ENCODE data around the gene PLPP4.
"Not testable (repeated sequence)": the region's sequence is repeated elsewhere in the genome, so short reads cannot be mapped to it uniquely, and the experiment has no call there.

Gene PLPP4

DNA sequence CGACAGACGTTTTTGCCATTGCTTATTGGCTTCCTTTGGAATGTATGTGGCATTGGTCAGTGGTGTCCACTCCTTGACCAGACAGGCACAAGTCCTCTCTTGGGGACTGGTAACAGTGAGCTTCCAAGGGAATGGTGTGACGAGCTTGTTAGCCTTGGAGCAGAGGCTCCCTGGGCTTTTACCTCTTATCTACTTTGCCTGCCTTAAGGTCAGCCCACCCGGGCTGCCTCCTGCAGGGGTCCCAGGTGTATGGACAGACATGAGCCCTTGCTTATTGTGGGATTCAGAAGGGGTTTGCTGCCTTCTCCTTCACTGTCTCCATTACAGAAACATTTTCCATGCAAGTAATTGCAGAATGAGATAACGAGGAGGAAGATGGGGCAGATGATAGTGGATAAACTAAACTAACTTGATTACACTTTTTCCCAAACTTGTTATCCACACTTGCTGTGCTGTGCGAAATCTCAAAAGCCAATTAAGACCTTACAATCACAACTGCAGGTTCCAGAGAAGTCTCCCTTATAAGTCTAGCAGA is 29.7 kb downstream of the PLPP4 start:
- DNase-seq (ENCODE audit: low read depth in 3 of 3) = no peak

DNA sequence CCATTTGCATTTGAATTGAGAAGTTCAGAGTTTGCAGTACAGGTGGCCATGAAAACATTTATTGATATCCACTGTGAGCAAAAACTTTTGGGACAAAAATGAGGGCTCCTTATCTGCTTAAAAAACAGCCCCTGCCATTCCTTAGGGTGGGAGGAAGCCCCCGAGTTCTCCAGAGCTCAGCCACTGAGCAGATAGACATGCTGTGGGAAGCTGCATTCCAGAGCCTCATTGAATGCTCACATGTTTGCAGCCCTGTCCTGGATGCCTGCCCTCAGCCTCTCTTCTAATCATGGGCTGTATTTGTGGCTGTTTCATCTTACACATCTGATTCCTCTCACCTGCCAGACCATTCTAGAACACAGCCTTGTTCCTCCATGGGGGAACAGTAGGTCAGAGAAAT is 33.3 kb downstream of the PLPP4 start:
- no peak for DNase-seq (ENCODE audit: low read depth in 3 of 3)

- DNase-seq (ENCODE audit: low read depth in 3 of 3) = no peak
Measured at GRCh38 chr10:120492346-120492745, 35.3 kb downstream of the PLPP4 start.

DNA sequence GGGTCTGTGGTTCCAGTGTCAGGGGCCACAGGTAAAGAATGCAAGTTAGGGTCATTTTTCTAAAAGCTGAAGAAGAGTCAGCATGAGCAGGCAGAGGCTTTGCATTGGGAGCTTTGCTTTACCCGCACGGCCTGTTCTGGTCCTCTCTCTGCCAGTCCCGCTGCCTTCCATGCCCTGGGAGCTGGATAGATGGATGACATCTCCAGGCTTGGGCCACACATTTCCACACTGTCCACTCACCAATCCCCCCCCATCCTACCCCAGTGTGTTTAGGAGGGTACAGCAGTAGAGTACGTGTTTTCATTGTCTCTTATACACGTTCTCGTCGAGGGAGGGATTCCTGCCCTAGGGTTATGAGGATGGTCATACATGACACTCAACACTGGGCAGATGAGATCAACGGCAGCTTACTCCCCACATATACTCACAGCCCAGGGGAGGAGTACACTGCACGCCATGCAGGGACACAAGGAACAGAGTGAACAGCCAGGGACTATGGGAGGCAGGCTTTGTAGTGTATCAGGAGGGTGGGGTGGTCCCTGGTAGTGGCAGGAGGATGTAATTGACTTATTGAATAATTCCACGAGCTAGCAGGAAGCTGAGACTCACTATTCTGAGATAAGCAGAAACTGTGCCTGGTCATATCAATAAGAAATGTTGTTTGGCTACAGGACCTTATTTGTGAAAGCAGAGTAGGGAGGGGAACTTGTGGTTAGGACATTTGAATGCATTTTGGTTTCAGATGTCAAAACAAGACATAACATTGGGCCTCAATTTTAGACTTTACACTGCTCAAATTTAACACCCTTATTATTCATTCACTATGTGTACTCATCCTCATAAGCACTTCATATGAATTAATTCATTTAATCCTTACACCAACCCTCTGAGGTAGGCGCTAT is 36.6 kb downstream of the PLPP4 start:
- DNase-seq (ENCODE audit: low read depth in 3 of 3) = no peak

DNA sequence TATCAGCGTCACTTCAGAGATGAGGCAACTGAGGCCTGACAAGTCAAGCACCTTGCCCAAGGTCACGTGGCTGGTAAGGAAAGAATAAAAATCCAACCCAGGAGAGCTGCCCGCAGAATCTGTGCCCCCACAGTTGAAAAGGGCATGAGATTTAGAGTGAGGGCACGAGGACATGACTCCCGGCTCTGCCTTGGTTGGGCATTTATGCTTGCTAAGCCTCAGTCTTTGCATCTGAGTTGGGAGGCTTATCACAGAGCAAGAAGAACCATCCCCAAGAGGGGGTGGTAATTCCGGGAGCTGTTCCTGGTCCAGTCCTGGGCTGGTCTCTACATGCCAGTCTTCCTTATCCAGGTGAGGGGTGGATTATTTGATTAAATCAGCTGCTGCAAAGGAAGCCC is 37.3 kb downstream of the PLPP4 start:
- no peak for DNase-seq (ENCODE audit: low read depth in 3 of 3)

DNA sequence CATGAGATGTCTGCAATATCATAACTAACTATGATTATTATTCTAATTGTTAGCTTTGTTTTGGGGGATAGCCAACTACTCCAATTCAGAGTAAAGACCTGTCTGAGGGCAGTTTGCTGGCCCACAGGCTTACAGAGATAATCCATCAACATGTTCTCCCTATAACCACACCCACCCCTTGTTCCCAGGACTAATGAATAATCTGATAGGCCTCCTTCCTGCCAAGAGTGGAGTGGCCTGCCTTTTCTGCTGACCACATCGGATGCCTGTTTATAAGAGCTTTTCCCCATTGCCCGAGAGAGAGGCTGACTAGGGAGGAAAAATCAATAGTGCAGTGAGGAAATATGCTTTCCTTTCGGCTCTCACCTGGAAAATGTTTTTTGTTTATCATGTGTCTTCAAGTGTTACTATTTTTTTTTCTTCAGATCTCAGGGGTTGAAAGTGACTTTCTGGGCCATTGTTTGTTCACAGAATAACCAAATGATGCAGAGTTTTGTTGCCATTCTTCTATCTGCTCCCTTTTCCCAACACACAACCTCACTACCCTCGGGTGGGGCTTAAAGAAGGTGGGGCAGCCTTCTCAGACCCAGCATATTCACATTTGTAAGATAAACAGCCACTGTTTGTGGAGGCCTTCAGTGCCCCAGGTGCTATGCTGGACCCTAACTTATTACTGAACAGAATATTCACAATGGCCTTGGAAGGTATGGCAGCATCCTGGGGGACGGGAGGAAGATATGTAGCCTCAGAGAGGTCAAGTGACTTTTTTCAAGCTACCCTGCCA is 38.4 kb downstream of the PLPP4 start:
- no peak for DNase-seq (ENCODE audit: low read depth in 3 of 3)

- no peak for DNase-seq (ENCODE audit: low read depth in 3 of 3)
Measured at GRCh38 chr10:120499883-120500282, 42.9 kb downstream of the PLPP4 start.

DNA sequence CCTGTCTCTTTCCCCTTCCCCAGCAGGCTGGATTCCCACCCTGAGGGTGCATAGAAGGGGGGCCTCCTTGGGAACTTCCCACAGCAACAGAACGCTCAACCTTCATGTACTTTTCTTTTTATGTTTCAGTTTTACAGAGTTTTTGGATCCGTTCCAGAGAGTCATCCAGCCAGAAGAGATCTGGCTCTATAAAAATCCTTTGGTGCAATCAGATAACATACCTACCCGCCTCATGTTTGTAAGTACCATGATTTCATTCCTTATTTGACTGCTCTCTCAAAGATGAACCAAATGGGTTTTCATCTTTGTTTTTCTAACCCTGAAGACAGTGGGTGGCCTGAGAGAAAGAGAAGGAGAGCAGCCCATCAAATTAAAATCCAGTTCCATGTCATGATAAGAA is 46.7 kb downstream of the PLPP4 start:
- no peak for DNase-seq (ENCODE audit: low read depth in 3 of 3)

GRCh38 chr10:120504227-120504626 is 47.2 kb downstream of the PLPP4 start:
- DNase-seq (ENCODE audit: low read depth in 3 of 3) = not testable (repeated sequence)

DNA sequence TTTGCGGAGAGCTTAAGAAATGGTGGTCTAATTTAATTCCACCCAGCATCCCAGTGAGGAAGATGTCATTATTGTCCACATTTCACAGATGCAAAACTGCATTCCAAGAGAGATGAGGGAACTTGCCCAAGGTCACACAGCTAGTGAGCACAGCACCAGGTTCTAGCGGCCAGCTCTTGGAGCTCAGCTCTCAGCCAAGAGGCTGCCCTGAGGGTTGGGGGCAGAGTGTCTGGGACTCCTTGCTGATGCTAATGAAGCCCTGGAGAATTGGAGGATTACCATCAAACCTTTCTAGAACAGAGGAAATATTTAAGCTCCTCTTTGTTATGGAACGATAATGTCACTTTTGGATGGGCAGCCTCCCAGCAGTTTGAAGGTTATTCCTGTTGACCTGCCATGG is 48.0 kb downstream of the PLPP4 start:
- DNase-seq (ENCODE audit: low read depth in 3 of 3) = no peak

GRCh38 chr10:120505866-120506265 is 48.8 kb downstream of the PLPP4 start:
- no peak for DNase-seq (ENCODE audit: low read depth in 3 of 3)

GRCh38 chr10:120506674-120507073 is 49.6 kb downstream of the PLPP4 start:
- no peak for DNase-seq (ENCODE audit: low read depth in 3 of 3)

DNA sequence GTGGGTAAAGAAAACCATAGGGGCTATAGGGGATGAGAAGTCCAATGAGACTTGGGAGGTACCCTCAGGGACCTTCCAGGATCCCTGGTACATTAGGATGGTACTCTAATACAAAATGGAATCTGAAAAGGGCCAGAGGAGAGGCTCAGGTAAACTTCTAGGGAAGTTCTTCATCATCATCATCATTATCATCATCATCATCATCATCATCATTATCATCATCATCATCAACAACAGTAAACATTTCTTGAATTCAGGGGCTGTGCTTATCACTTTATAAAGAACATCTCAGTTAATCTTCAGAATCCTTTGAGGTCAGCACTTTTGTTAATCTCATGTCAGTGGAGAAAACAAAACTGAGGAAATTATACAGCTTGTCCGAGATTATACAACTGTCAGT is 50.1 kb downstream of the PLPP4 start:
- DNase-seq (ENCODE audit: low read depth in 3 of 3) = no peak

GRCh38 chr10:120507651-120508050 is 50.6 kb downstream of the PLPP4 start:
- DNase-seq (ENCODE audit: low read depth in 3 of 3) = no peak

- no peak for DNase-seq (ENCODE audit: low read depth in 3 of 3)
Measured at GRCh38 chr10:120508393-120508792, 51.4 kb downstream of the PLPP4 start.

DNA sequence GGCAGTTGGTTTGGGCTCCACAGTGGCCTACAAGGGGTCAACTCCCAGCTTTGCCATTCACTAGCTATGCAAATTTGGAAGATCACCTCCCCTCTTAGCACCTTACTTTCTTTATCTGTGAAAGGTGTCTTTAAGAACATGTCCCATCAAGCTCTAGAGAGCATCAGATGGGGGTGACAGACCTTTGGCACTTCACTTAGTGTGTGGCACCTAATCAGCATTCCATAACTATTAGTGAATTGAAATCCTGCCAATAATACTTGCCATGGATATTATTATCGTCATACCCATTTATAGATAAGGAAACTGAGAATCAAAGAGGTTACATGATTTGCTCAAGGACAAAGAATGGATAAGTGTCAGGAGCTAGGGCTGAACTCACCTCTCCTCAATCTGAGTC is 51.9 kb downstream of the PLPP4 start:
- no peak for DNase-seq (ENCODE audit: low read depth in 3 of 3)

- no peak for DNase-seq (ENCODE audit: low read depth in 3 of 3)
Measured at GRCh38 chr10:120511165-120511564, 54.1 kb downstream of the PLPP4 start.

- no peak for DNase-seq (ENCODE audit: low read depth in 3 of 3)
Measured at GRCh38 chr10:120513307-120513796, 56.3 kb downstream of the PLPP4 start.

DNA sequence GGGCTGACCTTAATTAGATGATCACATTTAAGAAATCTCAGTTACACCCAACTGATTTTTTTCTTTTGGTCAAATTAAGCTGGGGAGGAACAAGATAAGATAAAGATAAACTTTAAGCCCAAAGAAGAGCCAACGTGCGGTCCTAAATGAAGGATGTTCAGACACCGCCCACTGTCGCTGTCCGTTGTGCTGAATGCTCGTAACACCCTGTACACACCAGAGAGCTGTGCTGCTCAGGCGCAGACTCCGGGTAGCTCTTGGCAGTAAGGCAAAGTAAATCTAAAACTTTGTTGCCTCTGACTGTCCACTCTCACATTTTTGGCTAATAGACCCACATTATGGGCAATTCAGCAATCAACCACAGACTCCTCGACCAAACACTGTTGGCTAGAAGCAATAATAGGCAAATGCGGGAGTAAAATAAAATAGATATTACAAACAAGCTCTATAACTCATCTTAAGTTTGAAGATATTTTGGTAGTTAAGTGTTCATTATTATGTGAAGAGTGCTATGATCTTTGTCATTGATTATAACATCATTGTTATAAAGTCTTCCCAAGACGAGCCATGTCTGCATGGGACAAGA is 57.1 kb downstream of the PLPP4 start:
- DNase-seq (ENCODE audit: low read depth in 3 of 3) = no peak

DNA sequence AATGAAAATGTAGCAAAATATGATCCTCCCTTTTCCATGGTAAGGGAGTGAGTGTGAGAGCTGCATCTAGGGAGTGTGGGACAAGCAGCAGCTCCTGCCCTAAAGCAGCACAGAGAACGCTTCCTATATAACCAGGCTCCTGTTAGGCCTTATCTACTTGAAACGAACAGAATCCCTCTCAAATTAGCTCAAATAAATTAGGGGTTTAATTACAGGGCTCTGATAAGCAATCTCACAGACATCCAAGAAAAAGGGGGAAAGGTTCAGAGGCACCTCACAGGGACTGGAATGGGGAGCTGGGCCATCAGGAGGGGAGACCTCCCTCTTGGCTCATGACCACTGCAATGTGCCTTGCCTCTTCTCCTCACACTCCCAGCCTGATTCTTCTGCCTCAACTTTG is 57.9 kb downstream of the PLPP4 start:
- DNase-seq (ENCODE audit: low read depth in 3 of 3) = no peak

DNA sequence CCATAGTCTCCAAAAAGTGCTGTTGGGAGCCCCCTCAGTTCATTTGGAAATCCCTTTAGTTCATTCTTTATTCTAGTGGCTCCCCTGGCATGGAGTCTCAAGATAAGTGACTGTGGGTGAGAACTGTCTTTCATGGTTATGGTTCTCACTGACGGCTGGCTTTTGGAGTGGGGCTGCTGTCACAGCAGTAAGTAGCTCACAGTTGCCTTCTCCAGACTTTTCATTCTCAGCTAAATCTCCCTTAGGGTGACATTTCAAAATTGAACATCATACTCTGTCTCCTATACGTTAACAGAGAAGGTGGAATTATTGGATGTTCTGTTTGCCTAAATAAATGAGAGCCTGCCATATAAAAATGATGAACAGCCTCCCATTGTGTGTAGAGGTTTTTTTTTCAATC is 58.7 kb downstream of the PLPP4 start:
- no peak for DNase-seq (ENCODE audit: low read depth in 3 of 3)

DNA sequence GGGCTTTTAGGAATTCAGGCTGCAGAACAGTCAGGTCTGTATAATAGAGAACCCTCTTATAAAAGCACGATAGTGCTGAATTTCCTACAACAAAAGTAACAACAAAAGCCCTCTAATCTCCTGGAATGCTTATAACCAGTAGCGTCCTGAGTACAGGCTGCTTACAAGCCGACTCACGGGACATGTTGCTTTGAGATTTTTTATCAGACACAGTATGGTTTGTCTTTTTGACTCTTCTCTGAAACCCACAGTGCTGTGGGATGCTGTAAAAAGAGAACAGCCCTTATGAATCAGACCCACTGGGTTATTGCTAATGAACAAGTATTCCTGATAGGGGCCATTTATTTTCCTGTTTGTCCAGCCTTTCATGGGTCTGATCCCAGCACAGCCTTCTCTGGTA is 59.4 kb downstream of the PLPP4 start:
- no peak for DNase-seq (ENCODE audit: low read depth in 3 of 3)
